Left ventricle myocardium superior (tissue), 1 donor: Measurements from ENCODE around the gene NIM1K. TPM values are rescaled to one million over a fixed set of nuclear protein-coding genes. Genes with fewer than 3 reads are reported as not detected.
"Not testable (repeated sequence)": the region's sequence is repeated elsewhere in the genome, so short reads cannot be mapped to it uniquely, and the experiment has no call there.

Source experiments
- ATAC-seq: fragments of 200-7000 bp; cut with Tn5 transposase; one replicate; pipeline ENCODE4 v1.9.1; 2020; ENCODE audit warnings: mild to moderate bottlenecking, moderate library complexity
- DNase-seq: peaks from one replicate; pipeline ENCODE4 v3.0.0-alpha.2; 2020
- intact Hi-C: fragments of 100-400 bp; cut with micrococcal nuclease; formaldehyde crosslinking; loops from one replicate; pipeline ENCODE4 v1.11.0; 2022
- total RNA-seq: library from RNA; stranded (reverse); fragmentation: NEBNext Ultra II Directional; extraction: Animal tissue kit (Norgen Biotek cat#: 25700); gene quantifications from one replicate; pipeline ENCODE4 v1.2.1, GENCODE V29; 2021
- donor health status: DM: no; HTN: yes; CAD: no; lungs with severe emphysema.

NIM1K gene
- total RNA-seq, 1 donor from 2014 or later = 0.20 TPM

GRCh38 chr5:43182421-43182820 is 9.6 kb upstream of the NIM1K start:
- no peak for ATAC-seq
- intact Hi-C loops = no loop called here
- DNase-seq = no peak

GRCh38 chr5:43183101-43183500 is 8.9 kb upstream of the NIM1K start:
- DNase-seq, intact Hi-C loops, ATAC-seq: not testable (repeated sequence)

- ATAC-seq (no peak), DNase-seq (no peak)
- intact Hi-C loops = no loop called here
Observed at GRCh38 chr5:43190755-43191603, 1.0 kb upstream of the NIM1K start.

GRCh38 chr5:43192558-43193180 is 644 bp downstream of the NIM1K start:
- ATAC-seq = peak; percentile 69
- intact Hi-C loops = no loop called here
- DNase-seq = peak; percentile 57

GRCh38 chr5:43193181-43193893 is 1.3 kb downstream of the NIM1K start:
- intact Hi-C loops = no loop called here
- DNase-seq = no peak
- ATAC-seq = peak; percentile 62

- no peak for DNase-seq
- intact Hi-C loops = no loop called here
Observed at GRCh38 chr5:43193894-43194265, 1.9 kb downstream of the NIM1K start.

GRCh38 chr5:43195670-43196265 is 3.7 kb downstream of the NIM1K start:
- no peak for ATAC-seq
- no peak for DNase-seq
- intact Hi-C loops = no loop called here

More at GRCh38 chr5:43193894-43194265, 1.9 kb downstream of the NIM1K start:
- no peak for ATAC-seq

GRCh38 chr5:43197535-43197934 is 5.5 kb downstream of the NIM1K start:
- DNase-seq = no peak
- ATAC-seq = no peak
- intact Hi-C loops = no loop called here

- not testable (repeated sequence) for ATAC-seq
Observed at GRCh38 chr5:43201442-43201841, 9.4 kb downstream of the NIM1K start.

GRCh38 chr5:43202380-43202779 is 10.4 kb downstream of the NIM1K start:
- no peak for DNase-seq
- intact Hi-C loops = no loop called here
- ATAC-seq = no peak

More at GRCh38 chr5:43201442-43201841, 9.4 kb downstream of the NIM1K start:
- intact Hi-C loops, DNase-seq: not testable (repeated sequence)

- intact Hi-C loops = no loop called here
- no peak for DNase-seq
- ATAC-seq = no peak
Observed at GRCh38 chr5:43203373-43203772, 11.3 kb downstream of the NIM1K start.

GRCh38 chr5:43204958-43205357 is 12.9 kb downstream of the NIM1K start:
- DNase-seq = no peak
- no peak for ATAC-seq
- intact Hi-C loops = no loop called here

GRCh38 chr5:43207601-43208000 is 15.6 kb downstream of the NIM1K start:
- intact Hi-C loops = no loop called here
- ATAC-seq = no peak

GRCh38 chr5:43208658-43209057 is 16.6 kb downstream of the NIM1K start:
- intact Hi-C loops = no loop called here
- DNase-seq = no peak
- no peak for ATAC-seq

More at GRCh38 chr5:43207601-43208000, 15.6 kb downstream of the NIM1K start:
- no peak for DNase-seq

GRCh38 chr5:43209060-43209459 is 17.0 kb downstream of the NIM1K start:
- ATAC-seq (no peak), DNase-seq (no peak)
- intact Hi-C loops = no loop called here

GRCh38 chr5:43209833-43210232 is 17.8 kb downstream of the NIM1K start:
- no peak for ATAC-seq
- no peak for DNase-seq
- intact Hi-C loops = no loop called here

GRCh38 chr5:43210570-43210969 is 18.5 kb downstream of the NIM1K start:
- ATAC-seq (no peak), DNase-seq (no peak)
- intact Hi-C loops = no loop called here

GRCh38 chr5:43213951-43214350 is 21.9 kb downstream of the NIM1K start:
- ATAC-seq (no peak), DNase-seq (no peak)
- intact Hi-C loops = no loop called here

- intact Hi-C loops = no loop called here
- DNase-seq (no peak), ATAC-seq (no peak)
Observed at GRCh38 chr5:43215073-43215631, 23.1 kb downstream of the NIM1K start.
